ENCODE results near the gene CNNM2.

- TF ChIP-seq CTCF (IDR thresholded peaks at IDR 0.05; ENCODE audit: insufficient read depth, low read length), result no peak
- no peak for TF ChIP-seq POLR2AphosphoS5 (IDR thresholded peaks at IDR 0.05; ENCODE audit: low read depth)
- TF ChIP-seq GABPA (IDR thresholded peaks at IDR 0.05; ENCODE audit: low read depth), result no peak
- no peak for TF ChIP-seq SPI1 (IDR thresholded peaks at IDR 0.05; ENCODE audit: borderline replicate concordance, low read depth)
Observed at GRCh38 chr10:103114876-103115275, 196.8 kb downstream of the CNNM2 start.
